ENCODE results near the gene DMRT3.
"Not testable (repeated sequence)": the region's sequence is repeated elsewhere in the genome, so short reads cannot be mapped to it uniquely, and the experiment has no call there.

DMRT3 gene

GRCh38 chr9:994005-994404 is 17.6 kb downstream of the DMRT3 start:
- peak in 1 of 42 donors; percentile 10 for DNase-seq
- intact Hi-C loops (cut with DNase I) = no loop called here

- DNase-seq = no peak
- intact Hi-C loops (cut with DNase I) = no loop called here
These were observed 18.7 kb downstream of the DMRT3 start for GRCh38 chr9:995192-995591.

DNA sequence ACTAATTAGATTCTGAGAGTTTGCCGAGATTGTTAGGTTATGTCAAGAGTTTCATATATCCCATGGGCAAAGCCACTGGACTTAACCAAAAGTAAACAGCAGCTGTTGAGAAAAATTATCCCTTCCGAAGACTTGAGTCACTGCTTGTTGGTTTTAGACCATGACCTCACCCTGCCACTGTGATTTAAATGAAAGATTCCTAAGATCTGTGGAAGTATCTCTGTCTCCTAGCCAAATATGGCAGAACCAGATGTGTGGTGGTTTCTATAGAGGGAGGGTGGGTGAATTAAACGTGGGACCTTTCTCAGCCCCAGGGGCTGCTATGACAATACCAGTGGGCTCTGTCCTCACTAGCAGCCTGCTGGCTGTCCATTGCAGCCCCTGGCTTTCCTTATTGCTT is 19.3 kb downstream of the DMRT3 start:
- DNase-seq = no peak

GRCh38 chr9:998299-999110 is 22.1 kb downstream of the DMRT3 start:
- DNase-seq = peak in 1 of 42 donors; percentile 38
- intact Hi-C loops (cut with DNase I) = not testable (repeated sequence)

More for the DNA sequence above, 19.3 kb downstream of the DMRT3 start:
- intact Hi-C loops (cut with DNase I) = no loop called here

- intact Hi-C loops (cut with DNase I) = loop anchor here (10.0 kb wide), 1 partner anchor 617 kb away; no protein-coding TSS in a partner anchor
- DNase-seq = no peak
These were observed 25.4 kb downstream of the DMRT3 start for GRCh38 chr9:1001838-1002237.

DNA sequence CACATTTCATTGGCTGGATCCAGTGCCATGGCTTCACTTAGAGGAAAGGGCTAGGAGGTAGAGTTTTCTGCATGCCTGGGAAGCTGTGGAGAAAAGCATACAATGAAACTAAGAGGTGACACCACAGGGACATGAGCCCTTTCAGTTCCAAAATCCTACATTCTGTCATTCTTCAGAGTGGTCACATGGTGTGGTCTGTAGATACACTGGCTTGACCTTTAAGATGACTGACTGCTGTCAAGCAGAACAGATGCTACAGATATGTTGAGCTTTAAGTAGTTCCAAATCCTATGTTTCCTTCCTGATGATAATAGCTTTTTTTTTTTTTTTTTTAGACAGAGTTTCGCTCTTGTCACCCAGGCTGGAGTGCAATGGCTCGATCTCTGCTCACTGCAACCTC is 26.2 kb downstream of the DMRT3 start:
- DNase-seq = no peak
- intact Hi-C loops (cut with DNase I) = loop anchor here (10.0 kb wide), 1 partner anchor 618 kb away; no protein-coding TSS in a partner anchor

DNA sequence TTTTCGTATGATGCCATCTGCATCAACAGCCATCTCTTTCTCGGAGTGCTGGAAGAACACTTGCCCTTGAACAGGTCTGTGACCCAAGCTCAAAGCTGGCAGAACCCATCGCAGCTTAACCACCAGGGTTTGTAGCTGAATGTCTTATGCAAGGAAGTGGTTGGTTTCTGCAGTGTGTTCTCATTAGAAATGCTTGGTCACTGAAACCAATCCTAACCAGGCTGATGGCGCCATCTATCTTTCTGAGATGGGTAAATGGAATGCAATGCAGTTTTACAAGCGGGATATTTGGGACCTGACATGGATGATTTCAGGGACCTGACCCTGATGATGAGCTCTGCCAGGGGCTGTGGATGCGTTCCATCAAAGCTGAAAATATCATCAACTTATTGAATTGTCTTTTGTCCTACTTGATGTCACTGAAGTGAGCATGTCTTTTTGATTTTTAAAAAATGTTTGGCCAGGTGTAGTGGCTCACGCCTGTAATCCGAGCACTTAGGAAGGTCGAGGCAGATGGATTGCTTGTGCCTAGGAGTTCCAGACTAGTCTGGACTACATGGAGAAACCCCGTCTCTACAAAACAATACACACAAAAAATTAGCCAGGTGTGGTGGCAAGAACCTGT is 28.7 kb downstream of the DMRT3 start:
- intact Hi-C loops (cut with DNase I) = loop anchor here (10.0 kb wide), 1 partner anchor 620 kb away; no protein-coding TSS in a partner anchor
- peak in 25 of 42 donors; percentile 5 to 68 (median 29) for DNase-seq

DNA sequence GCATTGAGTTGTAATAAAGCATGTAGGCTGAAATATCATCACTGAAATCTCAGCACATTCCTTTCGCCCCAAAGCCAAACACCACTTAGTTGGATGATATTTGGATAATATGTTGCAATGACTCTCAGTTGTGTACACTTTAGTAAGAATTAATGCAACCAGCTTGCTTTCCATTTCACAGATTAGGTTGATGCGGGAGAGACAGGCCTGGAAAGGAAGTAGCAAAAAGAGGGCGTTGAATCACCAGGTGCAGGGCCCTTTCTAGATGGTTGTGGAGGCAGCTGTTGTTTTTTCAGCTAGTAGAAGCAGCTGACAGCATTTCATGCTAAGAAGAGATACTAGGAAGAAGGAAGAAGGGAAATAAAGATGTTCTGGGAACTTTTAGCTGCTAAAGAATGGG is 30.9 kb downstream of the DMRT3 start:
- no peak for DNase-seq
- intact Hi-C loops (cut with DNase I) = loop anchor here (10.0 kb wide), 1 partner anchor 623 kb away; no protein-coding TSS in a partner anchor

GRCh38 chr9:1008216-1008615 is 31.8 kb downstream of the DMRT3 start:
- intact Hi-C loops (cut with DNase I) = loop anchor here (10.0 kb wide), 1 partner anchor 623 kb away; no protein-coding TSS in a partner anchor

DNA sequence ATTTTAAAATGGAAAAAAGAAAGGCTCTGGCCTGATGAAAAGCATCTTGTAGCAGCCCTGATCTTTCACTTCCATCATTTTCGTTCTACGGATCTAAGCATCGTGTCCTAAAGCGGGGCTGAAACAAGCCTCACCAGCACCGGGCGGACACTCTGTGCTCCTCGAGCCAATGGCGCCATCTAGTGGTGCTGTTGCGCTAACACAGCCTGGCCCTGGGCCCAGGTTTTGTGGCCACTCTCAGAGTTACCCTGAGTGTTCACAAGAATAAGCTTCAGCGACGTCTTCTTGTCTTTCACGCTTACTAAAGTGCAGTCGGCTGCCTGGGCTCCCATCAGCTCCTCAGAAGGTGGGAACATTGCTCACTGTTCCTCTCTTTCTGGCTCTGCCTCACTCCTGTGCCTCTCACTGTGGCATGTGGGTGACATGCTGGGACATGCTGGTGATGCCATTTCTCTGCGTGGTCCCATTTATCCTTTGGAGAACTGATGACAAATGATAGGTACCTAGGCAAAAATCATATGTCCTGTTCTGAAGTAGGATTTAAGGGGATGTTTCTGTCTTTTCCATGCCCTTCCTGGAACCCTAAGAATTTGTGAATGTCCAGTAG is 32.7 kb downstream of the DMRT3 start:
- intact Hi-C loops (cut with DNase I) = loop anchor here (10.0 kb wide), 1 partner anchor 624 kb away; no protein-coding TSS in a partner anchor
- peak; percentile 38 to 94 (median 85) for DNase-seq

More at GRCh38 chr9:1008216-1008615, 31.8 kb downstream of the DMRT3 start:
- no peak for DNase-seq

DNA sequence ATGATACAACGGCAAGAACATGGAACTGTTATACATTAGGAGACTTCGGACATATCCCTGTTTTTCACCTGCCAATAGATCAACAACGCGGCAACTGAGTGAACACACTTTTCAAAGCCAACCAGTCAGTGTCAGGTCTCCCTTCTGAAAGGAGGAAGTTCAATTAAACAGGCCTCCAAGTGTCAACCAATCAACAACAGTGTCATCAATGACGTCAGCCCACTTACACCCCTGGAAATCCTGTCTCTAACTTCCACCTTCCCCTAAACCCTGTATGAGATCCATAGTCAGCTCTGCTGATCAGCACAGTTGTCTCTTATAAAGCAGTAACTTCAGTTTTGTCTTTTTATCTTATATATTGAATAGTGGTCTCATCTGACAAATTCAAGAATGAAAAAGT is 36.6 kb downstream of the DMRT3 start:
- intact Hi-C loops (cut with DNase I) = loop anchor here (5.0 kb wide), 1 partner anchor 116 kb away; no protein-coding TSS in a partner anchor

GRCh38 chr9:1014225-1014624 is 37.8 kb downstream of the DMRT3 start:
- intact Hi-C loops (cut with DNase I) = loop anchor here (5.0 kb wide), 1 partner anchor 117 kb away; no protein-coding TSS in a partner anchor
- DNase-seq = no peak

More for the DNA sequence above, 36.6 kb downstream of the DMRT3 start:
- no peak for DNase-seq

- intact Hi-C loops (cut with DNase I) = loop anchor here (5.0 kb wide), 1 partner anchor 117 kb away; no protein-coding TSS in a partner anchor
These were observed 38.2 kb downstream of the DMRT3 start for GRCh38 chr9:1014640-1015039.

GRCh38 chr9:1018121-1018520 is 41.7 kb downstream of the DMRT3 start:
- intact Hi-C loops (cut with DNase I) = no loop called here
- peak in 4 of 42 donors; percentile 8 to 12 (median 8) for DNase-seq

More at GRCh38 chr9:1014640-1015039, 38.2 kb downstream of the DMRT3 start:
- DNase-seq = no peak

GRCh38 chr9:1024112-1024511 is 47.7 kb downstream of the DMRT3 start:
- intact Hi-C loops (cut with DNase I) = no loop called here
- DNase-seq = no peak

GRCh38 chr9:1025131-1025530 is 48.7 kb downstream of the DMRT3 start:
- no peak for DNase-seq
- intact Hi-C loops (cut with DNase I) = no loop called here

DNA sequence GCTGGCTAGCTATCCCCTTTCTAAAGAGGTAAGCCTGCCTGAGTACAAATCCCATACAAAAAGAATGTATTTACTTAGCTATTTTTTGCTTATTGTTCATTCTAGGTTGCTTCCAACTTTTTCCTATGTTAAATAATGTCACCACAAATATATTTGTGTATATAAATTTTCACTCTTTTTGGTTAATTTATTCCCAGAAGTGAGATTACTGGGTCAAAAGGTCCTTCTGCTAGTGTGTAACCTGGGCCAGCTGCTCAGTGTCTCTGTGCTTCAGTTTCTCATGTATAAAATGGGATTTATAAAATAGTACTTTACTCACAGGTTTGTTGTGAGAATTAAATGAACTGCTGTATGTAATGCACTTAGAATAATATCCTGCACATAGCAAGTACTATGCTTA is 49.8 kb downstream of the DMRT3 start:
- no peak for DNase-seq
- intact Hi-C loops (cut with DNase I) = no loop called here

DNA sequence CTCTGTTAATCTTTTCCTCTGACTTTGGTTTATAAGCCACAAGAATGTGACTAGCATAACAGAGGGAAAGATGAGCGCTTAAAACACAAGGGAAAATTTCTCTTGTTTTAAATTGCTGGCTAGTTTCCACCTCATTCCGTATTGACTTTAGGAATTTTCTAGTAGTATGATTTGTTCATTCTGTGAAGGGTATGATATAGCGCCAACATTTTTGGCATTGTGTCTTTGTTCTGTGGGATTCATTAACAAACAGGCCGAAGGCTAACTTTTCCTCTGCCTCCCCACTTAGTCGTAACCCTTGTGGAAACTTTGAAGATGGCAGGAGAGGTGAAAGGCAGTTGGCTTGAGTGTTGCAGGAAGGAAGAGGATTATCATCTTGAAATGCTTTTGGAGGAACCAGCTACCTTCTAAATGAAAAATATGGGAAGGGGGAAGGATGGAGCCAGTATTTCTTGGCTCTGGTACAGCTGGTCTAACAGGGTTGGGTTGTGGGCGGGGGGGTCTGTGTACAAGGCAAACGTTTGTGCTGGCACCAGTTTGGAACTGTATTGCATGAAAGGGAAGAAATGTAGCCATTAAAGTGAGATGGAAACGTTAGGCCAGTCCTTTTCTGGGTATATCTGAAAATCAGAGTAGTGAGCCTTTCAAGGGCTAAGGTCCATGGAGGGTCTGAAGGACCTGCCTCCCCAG is 52.2 kb downstream of the DMRT3 start:
- intact Hi-C loops (cut with DNase I) = no loop called here
- no peak for DNase-seq
